Memory B cell (primary cell): ENCODE data around the gene HEATR5A.
"Not testable (repeated sequence)": the region's sequence is repeated elsewhere in the genome, so short reads cannot be mapped to it uniquely, and the experiment has no call there.

Experiments
- ATAC-seq: fragments of 150-1000 bp; cut with Tn5 transposase; 2 replicates; pipeline ENCODE4 v1.10.0; 2021; ENCODE audit warnings: low read depth, mild to moderate bottlenecking, moderate library complexity
- DNase-seq, 2 donors: peaks; one replicate each; pipeline ENCODE4 v3.0.0; 2022; ENCODE audit warnings: low spot score in 2 of 2
- H3K27ac Mint-ChIP-seq: one replicate; pipeline ENCODE4 v1.8.0; 2022; ENCODE audit warnings: mild to moderate bottlenecking, moderate library complexity, mixed read lengths
- H3K27me3 Mint-ChIP-seq: one replicate; pipeline ENCODE4 v1.8.0; 2022; ENCODE audit warnings: mixed read lengths
- H3K36me3 Mint-ChIP-seq: one replicate; pipeline ENCODE4 v1.8.0; 2022; ENCODE audit warnings: mild to moderate bottlenecking, mixed read lengths
- H3K4me1 Mint-ChIP-seq: one replicate; pipeline ENCODE4 v1.8.0; 2022; ENCODE audit warnings: mixed read lengths
- H3K4me3 Mint-ChIP-seq: one replicate; pipeline ENCODE4 v1.8.0; 2022; ENCODE audit warnings: mild to moderate bottlenecking, moderate library complexity, mixed read lengths
- H3K9me3 Mint-ChIP-seq: one replicate; pipeline ENCODE4 v1.8.0; 2022; ENCODE audit warnings: mixed read lengths

Gene HEATR5A

DNA sequence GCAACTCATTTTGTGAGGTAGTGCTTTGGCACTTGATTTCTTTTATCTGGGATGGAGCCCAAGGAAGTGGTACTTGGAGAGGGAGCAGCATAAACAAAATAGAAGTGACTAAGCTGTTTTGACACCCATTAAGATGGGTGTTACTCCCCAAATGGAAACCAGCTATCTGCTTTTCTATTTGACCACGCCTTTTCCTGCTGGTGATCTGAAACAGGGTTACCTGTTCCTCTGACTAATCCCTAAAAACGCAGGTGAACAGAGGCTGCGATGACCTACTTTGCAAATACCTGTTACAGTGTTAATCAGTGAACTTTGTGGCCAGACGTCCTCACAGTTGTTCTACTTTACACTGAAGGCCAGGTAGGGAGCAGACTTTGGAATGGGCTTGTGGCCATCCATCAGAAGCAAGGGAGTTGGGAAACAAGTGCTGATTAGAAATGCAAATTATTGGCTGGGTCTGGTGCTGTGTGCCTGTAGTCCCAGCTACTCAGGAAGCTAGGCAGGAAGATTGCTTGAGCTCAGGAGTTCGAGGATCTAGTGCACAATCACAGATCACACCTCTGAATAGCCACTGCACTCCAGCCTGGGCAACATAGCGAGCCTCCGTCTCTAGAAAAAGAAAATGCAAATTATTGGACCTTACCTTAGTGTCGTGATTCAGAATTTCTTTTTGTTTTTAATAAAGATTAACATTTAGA, 154.5 kb downstream of the HEATR5A start:
- Mint-ChIP-seq H3K9me3 (peaks cover 4% of the 10 kb centered on the region), H3K27ac (no peak overlapping the region), H3K4me1 (peaks cover 4% of the 10 kb centered on the region), H3K4me3 (no peak overlapping the region), H3K27me3 (peaks cover 3% of the 10 kb centered on the region), H3K36me3 (no peaks in the 10 kb centered on the region)
- no peak for ATAC-seq
- no peak for DNase-seq

DNA sequence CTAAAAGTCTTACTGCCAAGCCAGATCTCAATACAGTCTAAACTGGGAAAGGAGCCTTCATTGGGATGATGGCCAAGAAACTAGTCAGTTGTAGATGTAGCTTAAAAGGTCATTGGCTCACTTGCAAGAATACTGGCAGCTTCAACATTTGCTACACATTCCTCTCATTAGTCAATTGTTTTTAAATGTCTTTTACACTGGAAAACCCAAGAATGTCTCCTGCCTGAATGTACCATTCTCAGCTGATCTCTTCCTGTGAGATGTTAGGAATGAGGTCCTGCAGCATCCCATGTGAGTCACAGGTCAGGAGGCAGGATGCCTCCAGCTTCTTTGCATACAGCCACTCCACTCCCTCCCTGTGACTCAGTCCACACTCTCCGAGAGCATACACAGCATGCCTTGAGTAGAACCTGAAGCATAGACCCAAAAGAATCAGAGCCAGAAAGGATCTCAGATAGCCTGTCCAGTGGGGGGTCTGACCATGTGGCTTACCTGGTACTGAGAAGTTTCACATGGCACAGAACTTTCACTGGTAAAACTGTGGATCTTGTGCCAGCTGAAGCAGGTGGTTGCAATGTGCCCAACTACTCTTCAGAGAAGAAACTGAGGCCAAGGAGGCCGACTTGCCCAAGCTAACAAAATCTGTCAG, 156.7 kb downstream of the HEATR5A start:
- Mint-ChIP-seq H3K27ac (no peak overlapping the region), H3K27me3 (peaks cover 3% of the 10 kb centered on the region), H3K4me1 (peaks cover 4% of the 10 kb centered on the region), H3K4me3 (no peak overlapping the region), H3K36me3 (no peaks in the 10 kb centered on the region), H3K9me3 (no peaks in the 10 kb centered on the region)
- no peak for ATAC-seq
- no peak for DNase-seq

- H3K4me3 Mint-ChIP-seq = no peak overlapping the region
- peaks cover 4% of the 10 kb centered on the region for H3K27me3 Mint-ChIP-seq
- DNase-seq (no peak), ATAC-seq (no peak)
- H3K27ac Mint-ChIP-seq = no peak overlapping the region
- no peaks in the 10 kb centered on the region for H3K36me3 Mint-ChIP-seq
- H3K4me1 Mint-ChIP-seq = peaks cover 6% of the 10 kb centered on the region
- H3K9me3 Mint-ChIP-seq = no peaks in the 10 kb centered on the region
These were observed 158.3 kb downstream of the HEATR5A start for GRCh38 chr14:31261859-31262731.

- no peak overlapping the region for H3K27ac Mint-ChIP-seq
- ATAC-seq = no peak
These were observed 158.9 kb downstream of the HEATR5A start for GRCh38 chr14:31261523-31261858.

GRCh38 chr14:31259040-31259435, 161.3 kb downstream of the HEATR5A start:
- not testable (repeated sequence) for H3K27me3 Mint-ChIP-seq, H3K36me3 Mint-ChIP-seq, DNase-seq, ATAC-seq, H3K4me1 Mint-ChIP-seq, H3K4me3 Mint-ChIP-seq, H3K27ac Mint-ChIP-seq, H3K9me3 Mint-ChIP-seq

More at GRCh38 chr14:31261523-31261858, 158.9 kb downstream of the HEATR5A start:
- Mint-ChIP-seq H3K4me1 (peaks cover 7% of the 10 kb centered on the region), H3K36me3 (no peaks in the 10 kb centered on the region), H3K9me3 (no peaks in the 10 kb centered on the region), H3K4me3 (no peak overlapping the region), H3K27me3 (peaks cover 5% of the 10 kb centered on the region)
- no peak for DNase-seq

- ATAC-seq (no peak), DNase-seq (no peak)
- Mint-ChIP-seq H3K27me3 (peaks cover 2% of the 10 kb centered on the region), H3K27ac (no peak overlapping the region), H3K36me3 (no peaks in the 10 kb centered on the region), H3K4me3 (no peak overlapping the region), H3K9me3 (no peaks in the 10 kb centered on the region), H3K4me1 (peaks cover 2% of the 10 kb centered on the region)
These were observed 161.8 kb downstream of the HEATR5A start for GRCh38 chr14:31258427-31259039.

GRCh38 chr14:31257554-31258426, 162.6 kb downstream of the HEATR5A start:
- H3K27me3 Mint-ChIP-seq, DNase-seq, H3K9me3 Mint-ChIP-seq, H3K4me3 Mint-ChIP-seq, H3K4me1 Mint-ChIP-seq, H3K36me3 Mint-ChIP-seq, ATAC-seq, H3K27ac Mint-ChIP-seq: not testable (repeated sequence)

DNA sequence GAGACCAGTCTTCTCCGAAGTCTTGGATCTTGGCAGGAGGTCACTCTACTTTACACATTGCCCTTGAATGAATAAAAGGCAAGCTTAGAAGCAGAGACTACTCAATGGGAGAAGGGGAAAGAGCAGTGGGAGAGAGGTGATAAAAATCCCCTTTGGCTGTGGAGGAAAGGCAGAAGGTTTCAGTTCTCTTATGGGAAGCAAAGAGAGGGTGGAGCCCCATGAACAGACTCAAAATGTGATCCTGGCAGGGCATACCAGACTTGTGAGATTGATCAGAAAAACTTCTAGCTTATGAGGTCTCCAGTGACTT, 163.2 kb downstream of the HEATR5A start:
- Mint-ChIP-seq H3K4me1 (peaks cover 2% of the 10 kb centered on the region), H3K27me3 (peaks cover 2% of the 10 kb centered on the region), H3K9me3 (no peaks in the 10 kb centered on the region), H3K36me3 (no peaks in the 10 kb centered on the region), H3K4me3 (no peak overlapping the region), H3K27ac (no peak overlapping the region)
- ATAC-seq (no peak), DNase-seq (no peak)

GRCh38 chr14:31256534-31257243, 163.7 kb downstream of the HEATR5A start:
- DNase-seq (no peak), ATAC-seq (no peak)
- peaks cover 2% of the 10 kb centered on the region for H3K4me1 Mint-ChIP-seq
- no peaks in the 10 kb centered on the region for H3K36me3 Mint-ChIP-seq
- H3K27me3 Mint-ChIP-seq = peaks cover 2% of the 10 kb centered on the region
- no peak overlapping the region for H3K27ac Mint-ChIP-seq
- no peaks in the 10 kb centered on the region for H3K9me3 Mint-ChIP-seq
- H3K4me3 Mint-ChIP-seq = no peak overlapping the region

DNA sequence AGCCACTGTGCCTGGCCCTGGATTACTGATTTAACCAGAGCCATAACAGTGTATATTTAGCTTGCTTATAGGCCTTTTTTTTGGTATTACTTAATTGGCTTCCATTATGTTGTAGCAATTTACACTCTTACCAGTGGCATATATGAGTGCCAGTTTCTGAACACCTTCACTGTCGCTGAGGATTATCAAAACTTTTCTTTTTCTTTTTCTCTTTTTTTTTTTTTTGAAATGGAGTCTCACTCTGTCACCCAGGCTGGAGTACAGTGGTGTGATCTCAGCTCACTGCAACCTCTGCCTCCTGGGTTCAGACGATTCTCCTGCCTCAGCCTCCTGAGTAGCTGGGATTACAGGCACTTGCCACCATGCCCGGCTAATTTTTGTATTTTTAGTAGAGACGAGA, 164.4 kb downstream of the HEATR5A start:
- not testable (repeated sequence) for H3K4me1 Mint-ChIP-seq, ATAC-seq, H3K9me3 Mint-ChIP-seq, H3K4me3 Mint-ChIP-seq, H3K27ac Mint-ChIP-seq, H3K27me3 Mint-ChIP-seq, DNase-seq, H3K36me3 Mint-ChIP-seq

DNA sequence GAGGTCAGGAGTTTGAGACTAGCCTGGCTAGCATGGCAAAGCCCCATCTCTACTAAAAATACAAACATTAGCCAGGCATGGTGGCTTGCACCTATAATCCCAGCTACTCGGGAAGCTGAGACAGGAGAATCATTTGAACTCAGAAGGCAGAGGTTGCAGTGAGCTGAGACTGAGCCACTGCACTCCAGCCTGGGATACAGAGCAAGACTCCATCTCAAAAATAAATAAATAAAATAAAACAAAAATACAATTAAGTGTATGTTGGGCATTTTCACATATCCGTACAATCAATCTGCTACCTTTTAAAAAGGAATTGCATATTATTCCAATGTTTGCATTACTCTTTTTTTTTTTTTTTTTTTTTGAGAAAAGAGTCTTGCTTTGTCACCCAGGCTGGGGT, 165.1 kb downstream of the HEATR5A start:
- DNase-seq (no peak), ATAC-seq (no peak)
- no peak overlapping the region for H3K4me3 Mint-ChIP-seq
- H3K36me3 Mint-ChIP-seq = no peaks in the 10 kb centered on the region
- H3K4me1 Mint-ChIP-seq = peaks cover 2% of the 10 kb centered on the region
- peaks cover 2% of the 10 kb centered on the region for H3K27me3 Mint-ChIP-seq
- H3K27ac Mint-ChIP-seq = no peak overlapping the region
- no peaks in the 10 kb centered on the region for H3K9me3 Mint-ChIP-seq

DNA sequence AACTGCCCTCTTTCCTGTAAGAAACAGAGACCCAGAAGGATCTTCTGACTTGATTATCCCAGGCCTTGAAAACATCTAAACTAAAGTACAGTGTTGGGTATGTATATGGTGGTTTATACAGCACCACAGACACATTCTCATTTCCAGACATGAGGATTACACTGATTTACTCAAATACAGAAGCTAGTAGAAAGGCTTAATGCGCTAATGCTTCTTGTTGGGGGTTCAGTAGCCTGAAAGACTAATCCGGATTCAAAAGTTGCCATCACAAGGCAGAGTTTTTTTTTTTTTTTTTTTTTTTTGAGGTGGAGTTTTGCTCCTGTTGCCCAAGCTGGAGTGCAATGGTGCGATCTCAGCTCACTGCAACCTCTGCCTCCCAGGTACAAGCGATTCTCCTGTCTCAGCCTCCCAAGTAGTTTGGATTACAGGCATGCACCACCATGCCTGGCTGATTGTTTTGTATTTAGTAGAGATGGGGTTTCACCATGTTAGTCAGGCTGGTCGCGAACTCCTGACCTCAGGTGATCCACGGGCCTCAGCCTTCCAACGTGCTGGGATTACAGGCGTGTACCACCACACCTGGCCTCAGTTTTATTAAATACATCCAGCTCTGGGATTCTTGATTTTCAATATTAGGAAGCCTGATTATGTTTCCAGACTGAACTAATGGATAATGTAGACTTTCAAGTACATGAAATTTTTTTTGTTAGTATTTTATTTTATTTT, 166.4 kb downstream of the HEATR5A start:
- Mint-ChIP-seq H3K4me3 (no peak overlapping the region), H3K36me3 (no peaks in the 10 kb centered on the region), H3K4me1 (peaks cover 2% of the 10 kb centered on the region), H3K9me3 (no peaks in the 10 kb centered on the region), H3K27ac (no peak overlapping the region), H3K27me3 (peaks cover 2% of the 10 kb centered on the region)
- DNase-seq (no peak), ATAC-seq (no peak)
